Caco-2 (cell line): ENCODE data around the gene PKDREJ. TPM values are rescaled to one million over a fixed set of nuclear protein-coding genes. Genes with fewer than 3 reads are reported as not detected.

Experiments used
- BruUV-seq: library from RNA; stranded (reverse); fragments of 400-500 nt; replicated peaks from 2 replicates; lab custom pipeline; 2021; lab: Mats Ljungman, UMichigan
- CTCF ChIA-PET: fragments of 300-600 bp; sonication (Branson Sonifier 250); formaldehyde crosslinking; loops from one replicate; lab custom pipeline; 2022; ENCODE audit warnings: antibody characterized with exemption; lab: Charles Lee
- POLR2A ChIA-PET: fragments of 300-600 bp; sonication (Branson Sonifier 250); formaldehyde crosslinking; loops from one replicate; lab custom pipeline; 2022; ENCODE audit warnings: antibody characterized with exemption; lab: Charles Lee
- DNase-seq, 2 experiments: peaks; one replicate each; pipeline versions ENCODE4 v3.0.0 to v3.0.0-alpha.2; 2020 to 2022
- H3K27me3 ChIP-seq: replicated peaks from 2 replicates; pipeline ENCODE4 v1.6.0; 2011; ENCODE audit warnings: low read length; ENCODE audit not compliant: control insufficient read depth, insufficient read depth
- H3K36me3 ChIP-seq: 2 replicates; pipeline ENCODE4 v1.5.1; 2011; ENCODE audit warnings: low read length; ENCODE audit not compliant: control insufficient read depth, insufficient read depth
- H3K4me1 ChIP-seq: fragments of 250-450 bp; sonication (Bioruptor Pico); 2 replicates; pipeline ENCODE4 v1.5.1; 2020; ENCODE audit warnings: mild to moderate bottlenecking
- H3K4me3 ChIP-seq: 2 replicates; pipeline ENCODE4 v1.5.1; 2011; ENCODE audit warnings: low read depth, mild to moderate bottlenecking, control low read depth, low read length
- H3K9me3 ChIP-seq: fragments of 250-450 bp; sonication (Bioruptor Pico); 2 replicates; pipeline ENCODE4 v1.5.1; 2020; ENCODE audit warnings: mild to moderate bottlenecking, moderate library complexity
- H3K27ac Mint-ChIP-seq: one replicate; pipeline ENCODE4 v1.8.0; 2022; ENCODE audit warnings: mixed read lengths; ENCODE audit not compliant: unreplicated experiment
- H3K27me3 Mint-ChIP-seq: one replicate; pipeline ENCODE4 v1.8.0; 2022; ENCODE audit warnings: mixed read lengths; ENCODE audit not compliant: insufficient read depth, unreplicated experiment
- H3K36me3 Mint-ChIP-seq: one replicate; pipeline ENCODE4 v1.8.0; 2022; ENCODE audit warnings: mild to moderate bottlenecking, mixed read lengths; ENCODE audit not compliant: insufficient read depth, unreplicated experiment
- H3K4me1 Mint-ChIP-seq: one replicate; pipeline ENCODE4 v1.8.0; 2022; ENCODE audit warnings: low read depth, mixed read lengths; ENCODE audit not compliant: unreplicated experiment
- H3K4me3 Mint-ChIP-seq: one replicate; pipeline ENCODE4 v1.8.0; 2022; ENCODE audit warnings: mild to moderate bottlenecking, moderate library complexity, mixed read lengths; ENCODE audit not compliant: unreplicated experiment
- H3K9me3 Mint-ChIP-seq: one replicate; pipeline ENCODE4 v1.8.0; 2022; ENCODE audit warnings: mixed read lengths; ENCODE audit not compliant: unreplicated experiment
- CTCF ChIP-seq, 2 experiments: fragments of 200-600 bp in 1 of 2; IDR thresholded peaks; 1 replicate in 1 of 2; 2 replicates in 1 of 2; pipeline versions ENCODE4 v1.5.1 to v1.8.0; 2011 to 2022; ENCODE audit warnings: antibody characterized with exemption in 1 of 2, control low read depth in 1 of 2, inconsistent platforms in 1 of 2, low read depth in 1 of 2, low read length in 1 of 2, mild to moderate bottlenecking in 1 of 2, moderate library complexity in 1 of 2; ENCODE audit not compliant: insufficient read depth in 1 of 2, severe bottlenecking in 1 of 2, unreplicated experiment in 1 of 2
- intact Hi-C: fragments of 100-400 bp; cut with micrococcal nuclease; formaldehyde crosslinking; loops from one replicate; pipeline ENCODE4 v1.10.0; 2022; ENCODE audit not compliant: unreplicated experiment
- total RNA-seq: library from RNA; stranded (reverse); gene quantifications from 2 replicates; pipeline ENCODE4 v1.2.3, GENCODE V29; 2022

Gene PKDREJ
- total RNA-seq, 1 experiment from 2014 or later = not detected

GRCh38 chr22:46226577-46226976, 36.6 kb downstream of the PKDREJ start:
- Histone ChIP-seq H3K27me3 (no peaks in the 10 kb centered on the region), H3K4me1 (no peaks in the 10 kb centered on the region), H3K36me3 (no peaks in the 10 kb centered on the region), H3K9me3 (no peaks in the 10 kb centered on the region), H3K4me3 (no peak overlapping the region)
- POLR2A ChIA-PET = no interaction called here
- Mint-ChIP-seq H3K9me3 (peaks cover 9% of the 10 kb centered on the region), H3K27me3 (no peaks in the 10 kb centered on the region), H3K4me3 (no peak overlapping the region), H3K4me1 (no peaks in the 10 kb centered on the region), H3K36me3 (peaks cover 6% of the 10 kb centered on the region), H3K27ac (no peak overlapping the region)
- intact Hi-C loops = no loop called here
- CTCF ChIA-PET = no interaction called here
- BruUV-seq = no TSS peak
- TF ChIP-seq CTCF (IDR thresholded peaks at IDR 0.05; ENCODE audit: insufficient read depth in 1 of 2, low read depth in 1 of 2, low read length in 1 of 2, severe bottlenecking in 1 of 2, unreplicated experiment in 1 of 2) = no peak
- no peak for DNase-seq

GRCh38 chr22:46225631-46226030, 37.5 kb downstream of the PKDREJ start:
- CTCF ChIA-PET = no interaction called here
- no peak for DNase-seq
- intact Hi-C loops = no loop called here
- no peak overlapping the region for H3K27ac Mint-ChIP-seq
- H3K36me3 Mint-ChIP-seq = peaks cover 11% of the 10 kb centered on the region
- TF ChIP-seq CTCF (IDR thresholded peaks at IDR 0.05; ENCODE audit: insufficient read depth in 1 of 2, low read depth in 1 of 2, low read length in 1 of 2, severe bottlenecking in 1 of 2, unreplicated experiment in 1 of 2) = no peak
- H3K4me1 Mint-ChIP-seq = no peaks in the 10 kb centered on the region
- BruUV-seq = no TSS peak
- Histone ChIP-seq H3K4me3 (no peak overlapping the region), H3K27me3 (no peaks in the 10 kb centered on the region), H3K4me1 (no peaks in the 10 kb centered on the region), H3K9me3 (no peaks in the 10 kb centered on the region), H3K36me3 (no peaks in the 10 kb centered on the region)
- no peak overlapping the region for H3K4me3 Mint-ChIP-seq
- peaks cover 9% of the 10 kb centered on the region for H3K9me3 Mint-ChIP-seq
- POLR2A ChIA-PET = no interaction called here
- no peaks in the 10 kb centered on the region for H3K27me3 Mint-ChIP-seq

- Mint-ChIP-seq H3K36me3 (peaks cover 11% of the 10 kb centered on the region), H3K4me3 (no peak overlapping the region), H3K9me3 (peaks cover 9% of the 10 kb centered on the region), H3K27me3 (no peaks in the 10 kb centered on the region), H3K4me1 (no peaks in the 10 kb centered on the region), H3K27ac (no peak overlapping the region)
- no TSS peak for BruUV-seq
- Histone ChIP-seq H3K9me3 (no peaks in the 10 kb centered on the region), H3K36me3 (no peaks in the 10 kb centered on the region), H3K4me1 (no peaks in the 10 kb centered on the region), H3K27me3 (no peaks in the 10 kb centered on the region), H3K4me3 (no peak overlapping the region)
- no peak for DNase-seq
- POLR2A ChIA-PET = no interaction called here
- CTCF ChIA-PET = no interaction called here
- no peak for TF ChIP-seq CTCF (IDR thresholded peaks at IDR 0.05; ENCODE audit: insufficient read depth in 1 of 2, low read depth in 1 of 2, low read length in 1 of 2, severe bottlenecking in 1 of 2, unreplicated experiment in 1 of 2)
- intact Hi-C loops = no loop called here
Measured at GRCh38 chr22:46224898-46225290, 38.2 kb downstream of the PKDREJ start.
